ENCODE measurements around the gene EBF3. TPM values are rescaled to one million over a fixed set of nuclear protein-coding genes. Genes with fewer than 3 reads are reported as not detected.

Gene EBF3
- total RNA-seq, 1 donor from 2014 or later, result 544 TPM

DNA sequence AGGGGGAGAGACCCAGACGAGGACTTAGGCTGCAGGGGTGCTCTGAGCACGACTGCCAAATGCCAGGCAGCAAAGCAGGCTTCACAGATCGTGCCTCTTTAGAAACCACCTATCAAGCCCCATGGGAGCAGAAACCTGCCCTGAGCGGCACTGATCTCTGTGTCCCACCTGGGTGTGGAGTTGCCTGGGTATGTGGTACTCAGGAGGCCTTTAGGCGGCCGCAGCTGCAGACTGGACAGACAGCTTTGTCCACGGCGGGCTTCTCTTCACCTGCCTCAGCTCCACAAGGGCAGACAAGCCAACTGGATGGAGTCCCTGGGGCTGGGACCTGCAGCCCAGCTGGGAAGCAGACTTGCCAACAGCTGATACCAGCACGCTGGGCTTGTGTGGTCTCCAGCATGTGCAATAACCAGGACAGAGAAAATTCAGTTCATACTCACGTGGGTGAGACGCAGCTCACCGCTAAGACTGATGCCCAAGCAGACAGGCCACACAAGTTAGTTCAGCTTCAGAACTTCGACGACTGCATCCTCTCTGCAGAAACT, 163.2 kb downstream of the EBF3 start:
- Mint-ChIP-seq H3K36me3 (ENCODE audit: unreplicated experiment) (peaks cover 26% of the 10 kb centered on the region), H3K9me3 (ENCODE audit: unreplicated experiment) (peaks cover 6% of the 10 kb centered on the region), H3K4me3 (ENCODE audit: unreplicated experiment) (no peak overlapping the region), H3K27me3 (ENCODE audit: unreplicated experiment) (peaks cover 2% of the 10 kb centered on the region), H3K27ac (ENCODE audit: unreplicated experiment) (no peak overlapping the region), H3K4me1 (ENCODE audit: low read depth, unreplicated experiment) (peaks cover 14% of the 10 kb centered on the region)
- no peak for DNase-seq
- TF ChIP-seq, protein P1, sequence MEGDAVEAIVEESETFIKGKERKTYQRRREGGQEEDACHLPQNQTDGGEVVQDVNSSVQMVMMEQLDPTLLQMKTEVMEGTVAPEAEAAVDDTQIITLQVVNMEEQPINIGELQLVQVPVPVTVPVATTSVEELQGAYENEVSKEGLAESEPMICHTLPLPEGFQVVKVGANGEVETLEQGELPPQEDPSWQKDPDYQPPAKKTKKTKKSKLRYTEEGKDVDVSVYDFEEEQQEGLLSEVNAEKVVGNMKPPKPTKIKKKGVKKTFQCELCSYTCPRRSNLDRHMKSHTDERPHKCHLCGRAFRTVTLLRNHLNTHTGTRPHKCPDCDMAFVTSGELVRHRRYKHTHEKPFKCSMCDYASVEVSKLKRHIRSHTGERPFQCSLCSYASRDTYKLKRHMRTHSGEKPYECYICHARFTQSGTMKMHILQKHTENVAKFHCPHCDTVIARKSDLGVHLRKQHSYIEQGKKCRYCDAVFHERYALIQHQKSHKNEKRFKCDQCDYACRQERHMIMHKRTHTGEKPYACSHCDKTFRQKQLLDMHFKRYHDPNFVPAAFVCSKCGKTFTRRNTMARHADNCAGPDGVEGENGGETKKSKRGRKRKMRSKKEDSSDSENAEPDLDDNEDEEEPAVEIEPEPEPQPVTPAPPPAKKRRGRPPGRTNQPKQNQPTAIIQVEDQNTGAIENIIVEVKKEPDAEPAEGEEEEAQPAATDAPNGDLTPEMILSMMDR (IDR thresholded peaks at IDR 0.05; ENCODE audit: partially characterized antibody, unreplicated experiment), result no peak

DNA sequence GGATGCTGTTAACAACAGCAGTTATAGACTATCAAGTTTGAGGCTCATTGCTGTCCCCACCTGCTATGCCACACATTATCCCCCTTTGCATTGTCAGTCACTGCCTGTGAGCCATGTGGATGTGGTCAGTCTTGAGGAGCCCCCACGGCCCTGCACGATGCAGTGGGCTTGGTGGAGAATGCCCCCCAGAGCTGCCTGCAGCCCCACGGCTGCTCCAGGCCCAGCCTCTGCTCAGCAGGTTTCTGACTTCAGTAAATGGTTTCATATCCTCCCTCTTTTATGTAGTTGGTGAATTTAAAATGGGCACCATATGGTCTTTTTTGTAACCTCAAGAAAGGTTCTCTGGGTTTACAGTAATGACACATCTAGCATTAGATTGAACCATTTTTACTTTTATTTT, 164.1 kb downstream of the EBF3 start:
- peaks cover 2% of the 10 kb centered on the region for H3K27me3 Mint-ChIP-seq (ENCODE audit: unreplicated experiment)
- TF ChIP-seq, protein P1 (IDR thresholded peaks at IDR 0.05; ENCODE audit: partially characterized antibody, unreplicated experiment), result no peak
- H3K36me3 Mint-ChIP-seq (ENCODE audit: unreplicated experiment), result peaks cover 30% of the 10 kb centered on the region
- DNase-seq, result no peak
- H3K4me1 Mint-ChIP-seq (ENCODE audit: low read depth, unreplicated experiment), result peaks cover 21% of the 10 kb centered on the region
- H3K9me3 Mint-ChIP-seq (ENCODE audit: unreplicated experiment), result peaks cover 9% of the 10 kb centered on the region
- H3K4me3 Mint-ChIP-seq (ENCODE audit: unreplicated experiment), result no peak overlapping the region
- H3K27ac Mint-ChIP-seq (ENCODE audit: unreplicated experiment), result peak overlapping the region; percentile 34

DNA sequence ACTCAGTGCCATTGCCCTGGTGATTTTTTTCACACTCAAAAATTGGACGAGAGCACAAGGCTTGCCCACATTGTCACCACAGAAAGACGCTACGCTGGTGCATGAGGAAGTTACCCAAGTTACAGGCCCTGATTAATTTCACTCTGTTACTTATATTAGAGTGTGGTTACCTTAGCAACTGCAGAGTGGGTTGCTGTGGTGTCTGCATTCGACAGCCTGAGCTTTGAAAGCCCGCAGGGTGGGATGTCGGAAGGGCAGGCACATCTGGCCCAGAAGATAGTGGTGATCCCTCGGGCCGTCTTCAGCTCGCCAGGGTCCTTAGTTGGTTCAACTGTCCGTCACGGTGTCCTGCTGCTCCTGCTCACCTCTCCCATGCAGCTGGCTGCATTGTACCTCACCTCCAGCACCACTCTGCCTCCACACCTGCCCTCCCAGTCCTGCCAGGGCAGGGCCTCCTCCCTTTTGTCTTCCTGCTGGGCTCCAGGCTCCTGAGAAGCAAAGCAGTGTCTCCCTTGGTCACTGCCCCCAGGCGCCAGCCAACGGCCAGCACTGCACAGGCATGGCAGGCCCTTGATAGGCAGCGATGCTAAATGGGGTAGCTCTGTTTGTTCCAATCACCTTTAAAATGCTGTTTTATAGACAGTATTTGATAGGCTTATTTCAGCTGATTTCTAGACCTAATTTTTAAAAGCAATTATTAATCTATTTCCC, 167.2 kb downstream of the EBF3 start:
- TF ChIP-seq, protein P1 (IDR thresholded peaks at IDR 0.05; ENCODE audit: partially characterized antibody, unreplicated experiment), result no peak
- H3K9me3 Mint-ChIP-seq (ENCODE audit: unreplicated experiment), result peaks cover 6% of the 10 kb centered on the region
- peaks cover 30% of the 10 kb centered on the region for H3K4me1 Mint-ChIP-seq (ENCODE audit: low read depth, unreplicated experiment)
- H3K36me3 Mint-ChIP-seq (ENCODE audit: unreplicated experiment), result peaks cover 5% of the 10 kb centered on the region
- no peak overlapping the region for H3K4me3 Mint-ChIP-seq (ENCODE audit: unreplicated experiment)
- no peak for DNase-seq
- H3K27ac Mint-ChIP-seq (ENCODE audit: unreplicated experiment), result peak overlapping the region; percentile 80
- H3K27me3 Mint-ChIP-seq (ENCODE audit: unreplicated experiment), result no peaks in the 10 kb centered on the region

DNA sequence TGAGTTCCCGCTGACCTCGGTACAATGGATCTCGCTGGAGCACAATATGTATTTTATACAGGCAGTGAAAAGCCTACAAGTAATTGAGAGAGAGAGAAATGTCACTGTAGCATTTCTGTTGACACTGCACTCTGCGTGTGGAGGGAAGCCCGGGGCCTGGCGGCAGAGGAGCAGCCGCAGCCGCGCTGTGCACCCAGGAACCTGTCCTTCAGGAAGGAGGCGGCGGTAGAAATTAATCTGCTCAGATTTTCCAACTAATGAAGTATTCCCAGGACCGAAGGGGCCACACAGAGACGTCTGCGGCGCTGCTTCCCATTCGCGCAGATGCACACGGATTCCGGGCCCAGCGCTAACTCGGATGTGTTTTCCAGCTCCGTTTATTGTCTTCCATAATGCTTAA, 170.1 kb downstream of the EBF3 start:
- Mint-ChIP-seq H3K4me3 (ENCODE audit: unreplicated experiment) (peak overlapping the region; percentile 21), H3K36me3 (ENCODE audit: unreplicated experiment) (peaks cover 17% of the 10 kb centered on the region), H3K9me3 (ENCODE audit: unreplicated experiment) (peaks cover 13% of the 10 kb centered on the region), H3K4me1 (ENCODE audit: low read depth, unreplicated experiment) (peaks cover 25% of the 10 kb centered on the region), H3K27ac (ENCODE audit: unreplicated experiment) (no peak overlapping the region), H3K27me3 (ENCODE audit: unreplicated experiment) (no peaks in the 10 kb centered on the region)
- DNase-seq, result no peak
- TF ChIP-seq, protein P1 (IDR thresholded peaks at IDR 0.05; ENCODE audit: partially characterized antibody, unreplicated experiment), result no peak

DNA sequence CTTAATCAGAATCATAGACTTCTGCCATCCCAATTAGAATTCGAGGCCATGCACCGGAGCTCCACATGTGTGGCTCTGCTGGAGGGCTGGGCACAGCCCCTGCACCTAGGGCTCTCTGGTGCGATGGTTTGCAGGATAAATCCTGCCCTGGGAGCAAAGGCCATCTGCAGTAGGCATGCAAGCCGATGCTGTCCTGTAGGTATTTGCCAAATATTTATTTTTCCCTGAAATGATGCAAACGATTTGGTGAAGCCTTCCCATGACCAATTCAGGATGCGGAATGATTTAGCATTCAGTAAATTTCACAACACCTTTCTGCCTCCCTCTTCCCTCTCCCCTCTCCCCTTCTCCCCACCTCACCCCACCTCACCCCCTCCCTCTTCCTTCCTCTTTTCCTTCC, 170.6 kb downstream of the EBF3 start:
- Mint-ChIP-seq H3K36me3 (ENCODE audit: unreplicated experiment) (peaks cover 17% of the 10 kb centered on the region), H3K4me1 (ENCODE audit: low read depth, unreplicated experiment) (peaks cover 25% of the 10 kb centered on the region), H3K9me3 (ENCODE audit: unreplicated experiment) (peaks cover 13% of the 10 kb centered on the region), H3K27me3 (ENCODE audit: unreplicated experiment) (no peaks in the 10 kb centered on the region), H3K27ac (ENCODE audit: unreplicated experiment) (no peak overlapping the region), H3K4me3 (ENCODE audit: unreplicated experiment) (no peak overlapping the region)
- TF ChIP-seq, protein P1 (IDR thresholded peaks at IDR 0.05; ENCODE audit: partially characterized antibody, unreplicated experiment), result no peak
- DNase-seq, result no peak

Measured in glutamatergic neuron (in vitro differentiated cells).